ENCODE results near the gene PCSK9.

Gene PCSK9

DNA sequence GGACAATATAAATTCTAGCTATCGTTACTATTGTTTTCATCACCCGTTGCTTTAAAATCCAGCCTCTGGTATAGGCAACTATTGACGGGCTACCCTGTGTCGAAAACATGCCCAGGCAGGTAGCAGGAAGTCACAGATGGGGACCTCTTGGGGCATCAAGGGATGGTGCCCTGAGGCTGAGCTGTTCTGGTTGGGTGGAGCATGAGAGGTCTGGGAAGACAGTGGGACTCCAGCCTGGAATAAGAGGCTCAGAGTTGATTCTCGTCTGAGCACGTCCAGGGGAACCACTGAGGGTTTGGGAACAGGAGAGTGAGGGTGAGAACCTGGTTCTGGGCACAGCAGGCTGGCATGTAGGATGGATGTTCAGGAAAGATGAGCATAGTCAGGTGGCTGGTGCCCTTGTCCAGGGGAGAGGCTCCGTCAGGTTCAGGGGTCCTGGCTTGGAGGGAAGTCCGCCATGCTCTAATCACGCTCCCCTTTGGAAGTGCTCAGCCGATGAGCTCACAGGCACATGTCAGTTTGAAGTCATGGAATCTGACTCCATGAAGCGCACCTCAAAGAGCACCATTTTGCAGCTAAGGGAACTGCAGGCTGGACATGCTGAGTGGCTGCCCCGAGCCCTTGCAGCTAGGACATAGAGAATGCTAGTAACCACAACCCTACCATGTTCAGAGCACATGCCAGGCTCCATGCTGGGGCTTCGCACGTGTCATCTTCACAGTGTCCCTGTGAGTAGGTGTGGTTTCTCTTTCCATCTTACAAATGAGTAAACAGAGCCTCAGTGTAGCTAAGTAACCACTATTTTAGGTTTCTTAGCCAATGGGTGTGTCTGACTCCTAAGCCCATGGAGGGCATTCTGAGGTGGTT lies 21.0 kb downstream of the PCSK9 start:
- no peak for DNase-seq

DNA sequence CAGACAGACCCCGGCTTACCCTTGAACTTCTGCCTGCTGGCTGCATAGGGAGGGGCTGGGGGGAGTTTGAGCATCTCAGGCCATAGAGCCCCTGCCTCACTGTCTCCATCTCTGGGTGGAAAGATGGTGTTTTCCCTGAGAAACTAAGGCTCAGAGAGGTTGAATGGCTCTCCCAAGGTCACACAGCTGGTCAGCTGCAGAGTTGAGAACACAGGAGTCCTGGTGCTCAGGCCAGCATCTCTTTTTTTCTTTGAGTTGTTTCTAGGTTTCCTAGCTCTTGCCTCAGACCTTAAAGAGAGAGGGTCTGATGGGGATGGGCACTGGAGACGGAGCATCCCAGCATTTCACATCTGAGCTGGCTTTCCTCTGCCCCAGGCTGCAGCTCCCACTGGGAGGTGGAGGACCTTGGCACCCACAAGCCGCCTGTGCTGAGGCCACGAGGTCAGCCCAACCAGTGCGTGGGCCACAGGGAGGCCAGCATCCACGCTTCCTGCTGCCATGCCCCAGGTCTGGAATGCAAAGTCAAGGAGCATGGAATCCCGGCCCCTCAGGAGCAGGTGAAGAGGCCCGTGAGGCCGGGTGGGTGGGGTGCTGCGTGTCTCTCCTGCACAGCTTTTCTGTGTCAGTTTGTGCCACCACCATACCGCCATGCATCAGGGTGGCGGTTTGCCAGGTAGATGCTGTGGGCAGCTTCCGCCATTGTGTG lies 21.8 kb downstream of the PCSK9 start:
- DNase-seq = no peak

DNA sequence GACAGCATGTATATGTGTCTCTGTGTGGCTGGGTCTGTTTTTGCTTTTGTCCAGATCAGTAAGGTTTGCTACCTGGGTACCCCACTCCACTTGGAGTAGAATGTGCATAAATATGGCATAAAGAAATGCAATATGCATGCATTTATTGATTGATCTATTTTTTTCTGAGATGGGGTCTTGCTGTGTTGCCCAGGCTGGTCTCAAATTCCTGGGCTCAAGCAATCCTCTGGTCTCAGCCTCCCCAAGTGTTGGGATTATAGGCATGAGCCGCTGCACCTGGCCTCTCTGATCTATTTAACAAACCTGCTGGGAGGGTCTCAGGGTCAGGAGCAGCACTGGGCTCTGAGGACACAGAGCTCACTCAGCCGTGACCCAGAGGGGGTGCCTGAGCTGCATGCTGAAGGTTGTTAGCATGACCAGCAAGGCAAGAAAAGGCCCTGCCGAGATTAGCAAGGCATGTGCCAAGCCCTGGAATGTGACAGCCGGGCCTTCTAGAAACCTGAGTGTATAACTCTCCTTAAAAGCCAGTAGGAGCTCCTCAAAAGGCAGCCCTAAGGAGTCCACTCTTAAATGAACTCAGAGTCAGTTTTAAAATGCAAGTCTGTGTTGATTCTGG lies 22.5 kb downstream of the PCSK9 start:
- DNase-seq = no peak

DNA sequence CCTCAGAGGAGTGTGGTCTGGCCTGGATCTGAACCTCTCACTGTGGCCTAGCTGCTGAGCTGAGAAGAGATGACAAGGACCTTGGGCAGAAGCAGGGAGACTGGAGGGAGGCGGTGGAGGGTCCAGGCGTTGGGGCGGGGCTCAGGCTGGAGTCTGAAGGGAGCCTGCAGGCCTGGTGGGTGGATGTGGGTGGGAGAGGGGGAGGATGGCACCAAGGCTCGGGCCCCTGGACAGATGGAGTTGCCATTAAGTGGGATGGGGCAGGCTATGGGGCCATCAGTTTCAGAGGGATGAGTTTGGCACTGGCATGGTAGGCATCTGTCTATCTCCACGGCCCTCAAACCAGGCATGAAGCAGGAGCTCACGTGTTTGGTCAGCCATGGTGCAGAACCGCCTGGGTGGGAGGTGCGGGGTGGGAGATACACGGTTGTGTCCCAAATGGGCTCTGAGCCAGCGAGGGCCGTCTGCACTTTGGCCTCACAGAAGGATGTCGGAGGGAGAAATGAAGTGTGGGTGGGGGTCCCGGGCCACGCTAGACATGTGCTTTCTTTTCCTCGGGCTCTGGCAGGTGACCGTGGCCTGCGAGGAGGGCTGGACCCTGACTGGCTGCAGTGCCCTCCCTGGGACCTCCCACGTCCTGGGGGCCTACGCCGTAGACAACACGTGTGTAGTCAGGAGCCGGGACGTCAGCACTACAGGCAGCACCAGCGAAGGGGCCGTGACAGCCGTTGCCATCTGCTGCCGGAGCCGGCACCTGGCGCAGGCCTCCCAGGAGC lies 23.6 kb downstream of the PCSK9 start:
- DNase-seq = no peak

DNA sequence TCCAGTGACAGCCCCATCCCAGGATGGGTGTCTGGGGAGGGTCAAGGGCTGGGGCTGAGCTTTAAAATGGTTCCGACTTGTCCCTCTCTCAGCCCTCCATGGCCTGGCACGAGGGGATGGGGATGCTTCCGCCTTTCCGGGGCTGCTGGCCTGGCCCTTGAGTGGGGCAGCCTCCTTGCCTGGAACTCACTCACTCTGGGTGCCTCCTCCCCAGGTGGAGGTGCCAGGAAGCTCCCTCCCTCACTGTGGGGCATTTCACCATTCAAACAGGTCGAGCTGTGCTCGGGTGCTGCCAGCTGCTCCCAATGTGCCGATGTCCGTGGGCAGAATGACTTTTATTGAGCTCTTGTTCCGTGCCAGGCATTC lies 24.2 kb downstream of the PCSK9 start:
- no peak for DNase-seq

DNA sequence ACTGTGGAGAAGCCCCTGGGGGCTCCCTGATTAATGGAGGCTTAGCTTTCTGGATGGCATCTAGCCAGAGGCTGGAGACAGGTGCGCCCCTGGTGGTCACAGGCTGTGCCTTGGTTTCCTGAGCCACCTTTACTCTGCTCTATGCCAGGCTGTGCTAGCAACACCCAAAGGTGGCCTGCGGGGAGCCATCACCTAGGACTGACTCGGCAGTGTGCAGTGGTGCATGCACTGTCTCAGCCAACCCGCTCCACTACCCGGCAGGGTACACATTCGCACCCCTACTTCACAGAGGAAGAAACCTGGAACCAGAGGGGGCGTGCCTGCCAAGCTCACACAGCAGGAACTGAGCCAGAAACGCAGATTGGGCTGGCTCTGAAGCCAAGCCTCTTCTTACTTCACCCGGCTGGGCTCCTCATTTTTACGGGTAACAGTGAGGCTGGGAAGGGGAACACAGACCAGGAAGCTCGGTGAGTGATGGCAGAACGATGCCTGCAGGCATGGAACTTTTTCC lies 24.8 kb downstream of the PCSK9 start:
- no peak for DNase-seq

DNA sequence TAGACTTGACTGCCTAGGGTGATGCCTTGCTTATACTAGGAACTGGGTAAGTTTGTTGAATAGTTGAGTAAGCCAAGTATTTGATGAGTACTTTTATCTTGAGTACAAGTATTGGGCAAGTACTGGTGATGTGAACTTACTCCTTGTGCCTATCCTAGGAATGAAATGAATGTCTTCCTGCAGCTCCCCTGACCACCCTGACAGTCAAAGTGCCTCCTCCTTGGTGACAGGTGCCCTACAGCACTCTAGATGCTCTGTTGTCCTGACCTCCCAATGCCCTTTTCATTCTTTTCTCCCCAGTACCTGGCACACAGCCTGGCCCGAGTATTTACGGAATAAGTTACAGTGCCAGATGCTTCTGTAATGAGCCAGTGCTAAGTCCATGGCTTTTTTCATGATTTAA lies 25.5 kb downstream of the PCSK9 start:
- no peak for DNase-seq

DNA sequence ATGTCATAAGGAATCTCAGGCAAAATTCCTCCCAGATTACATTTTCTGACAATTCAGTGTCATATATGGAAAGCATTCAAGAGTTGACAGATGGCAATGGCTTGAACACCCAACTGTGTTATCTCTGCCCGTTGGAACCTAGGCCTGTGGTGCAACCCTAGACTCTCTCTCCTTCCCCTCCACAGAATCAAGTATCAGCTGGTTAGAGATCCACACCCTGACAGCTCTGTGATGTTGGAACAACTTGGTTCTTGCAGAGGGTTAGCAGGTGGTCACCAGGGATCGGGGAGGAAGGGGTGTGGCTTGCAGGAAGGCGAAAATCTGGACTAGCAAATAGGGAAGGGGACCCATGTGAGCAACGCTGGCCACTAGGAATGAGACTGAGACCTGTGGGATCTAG lies 26.3 kb downstream of the PCSK9 start:
- DNase-seq = no peak

DNA sequence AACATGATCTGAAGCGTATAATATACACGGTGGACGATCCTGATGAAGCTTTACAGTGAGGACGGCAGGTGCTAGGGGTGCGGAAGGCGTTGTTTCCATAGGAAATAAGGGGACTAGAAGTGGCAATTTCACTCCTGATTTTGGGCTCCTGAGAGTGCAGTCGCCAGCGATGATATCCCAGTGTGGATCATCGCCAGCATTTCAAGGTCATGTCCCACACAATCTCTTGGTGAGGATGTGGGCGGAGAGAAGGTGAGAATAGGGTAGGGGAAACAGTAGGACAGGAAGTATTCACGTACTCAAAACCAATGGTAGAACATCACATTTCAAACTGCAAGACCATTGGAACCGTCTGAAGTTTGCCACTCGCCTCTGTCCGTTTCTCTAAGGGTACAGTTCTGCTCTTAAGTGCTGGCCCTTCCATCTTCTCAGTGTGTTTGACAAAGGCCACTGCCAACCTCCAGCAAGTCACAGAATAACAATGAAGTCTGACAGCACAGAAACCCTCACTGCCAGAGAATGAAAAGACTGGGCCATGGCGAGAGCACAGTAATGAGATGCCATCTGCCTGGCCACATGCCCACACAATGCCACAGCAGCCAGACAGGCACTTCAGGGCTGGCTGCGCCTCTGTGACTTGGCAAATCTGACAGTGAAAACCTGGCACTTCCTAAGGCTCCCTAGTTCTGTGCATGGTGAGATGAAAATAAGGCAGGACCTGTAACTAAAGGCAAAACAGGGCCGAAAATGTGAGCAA lies 27.9 kb downstream of the PCSK9 start:
- no peak for DNase-seq

DNA sequence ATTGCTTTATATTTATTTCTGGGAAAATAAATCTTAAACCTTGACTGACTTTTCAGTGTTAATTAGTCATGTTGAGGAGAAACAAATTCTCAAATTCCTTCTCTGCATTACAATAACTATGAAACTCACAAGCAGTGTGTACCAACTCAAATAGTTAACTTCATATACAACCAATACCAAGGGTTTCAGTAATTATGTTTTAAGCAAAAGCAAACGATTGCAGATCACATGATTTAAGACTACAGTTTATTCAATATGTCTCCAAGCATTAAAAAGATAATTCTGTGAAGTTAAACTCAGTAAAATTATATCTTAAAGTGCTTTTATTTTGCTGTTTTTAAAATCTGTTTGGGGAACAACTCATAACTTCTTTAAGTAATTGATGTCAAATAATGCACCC lies 28.6 kb downstream of the PCSK9 start:
- no peak for DNase-seq

DNA sequence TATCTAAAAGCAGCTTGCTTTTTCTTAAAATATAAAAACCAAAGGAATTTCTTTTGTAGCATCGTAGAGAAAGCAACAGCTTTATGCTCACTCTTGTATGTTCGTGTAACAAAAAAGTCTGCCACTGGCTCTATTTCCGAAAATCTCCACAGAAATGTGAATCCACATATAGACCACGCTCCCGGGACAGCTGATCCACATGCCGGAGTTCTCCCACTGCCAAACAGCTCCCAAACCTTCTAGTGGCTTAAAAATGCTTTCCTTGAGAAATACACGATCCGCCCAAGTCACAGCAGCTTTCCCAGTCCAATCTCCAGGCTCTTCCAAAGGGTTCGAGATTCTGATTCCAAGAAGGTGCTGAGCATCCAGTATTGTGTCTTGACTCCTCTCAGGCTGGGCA lies 29.3 kb downstream of the PCSK9 start:
- no peak for DNase-seq

DNA sequence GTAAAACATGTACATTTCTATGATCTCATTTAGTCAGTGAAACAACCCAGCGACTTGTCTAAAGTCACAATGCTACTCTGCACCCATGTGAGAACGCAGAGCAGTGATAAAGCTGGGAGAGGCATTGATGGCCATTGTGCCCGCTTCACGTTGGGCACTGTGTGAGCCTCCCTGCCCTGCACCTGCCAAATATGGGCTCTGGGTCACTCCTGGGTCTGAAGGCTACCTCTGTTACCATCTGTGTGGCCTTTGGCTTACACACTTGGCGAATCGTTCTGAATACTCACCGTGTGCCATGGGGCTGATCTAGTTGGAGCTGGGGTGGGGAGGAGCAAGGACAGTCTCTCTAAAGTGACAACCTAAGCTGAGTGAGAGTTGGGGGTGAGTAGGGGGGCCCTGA lies 29.9 kb downstream of the PCSK9 start:
- DNase-seq = no peak

DNA sequence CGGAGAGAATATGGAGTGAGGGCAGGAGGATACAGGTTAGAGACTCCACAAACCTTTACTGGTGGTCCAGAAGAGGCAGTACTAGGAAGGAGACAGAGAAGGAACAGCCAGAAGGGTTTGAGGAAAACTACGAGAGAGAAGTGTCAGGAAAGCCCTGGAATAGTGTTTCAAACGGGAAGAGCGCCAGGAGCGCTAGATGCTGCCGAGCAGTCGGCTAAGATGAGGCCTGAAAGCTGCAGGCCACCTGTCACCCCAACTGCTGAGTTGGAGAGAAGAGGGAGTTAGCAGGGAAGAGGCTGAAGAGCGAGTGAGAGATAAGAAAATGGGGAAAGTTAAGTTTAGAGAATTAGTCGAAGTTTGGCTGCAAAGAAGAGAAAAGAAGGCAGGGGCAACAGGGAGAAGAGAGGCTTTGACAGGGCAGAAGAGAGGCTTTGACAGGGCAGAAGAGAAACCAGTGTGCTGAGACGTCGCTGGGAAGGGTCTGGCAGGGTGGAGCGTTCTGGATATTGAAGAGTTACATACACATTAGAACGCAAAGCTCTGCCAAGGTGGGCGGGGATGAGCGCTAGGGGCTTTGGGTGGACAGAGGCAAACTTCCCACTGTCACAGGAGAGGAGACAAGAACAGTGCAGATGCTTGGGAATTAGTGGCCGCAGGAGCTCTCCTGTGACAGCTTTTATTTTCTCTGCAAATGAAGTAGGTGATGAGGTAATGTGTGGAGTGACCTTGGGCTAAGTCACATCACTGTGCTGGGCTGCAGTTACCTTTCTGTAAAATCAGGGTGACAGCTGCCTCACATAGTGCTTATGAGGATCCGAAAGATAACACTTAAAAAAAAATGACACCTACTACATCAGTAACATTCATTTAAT lies 31.2 kb downstream of the PCSK9 start:
- DNase-seq = no peak

DNA sequence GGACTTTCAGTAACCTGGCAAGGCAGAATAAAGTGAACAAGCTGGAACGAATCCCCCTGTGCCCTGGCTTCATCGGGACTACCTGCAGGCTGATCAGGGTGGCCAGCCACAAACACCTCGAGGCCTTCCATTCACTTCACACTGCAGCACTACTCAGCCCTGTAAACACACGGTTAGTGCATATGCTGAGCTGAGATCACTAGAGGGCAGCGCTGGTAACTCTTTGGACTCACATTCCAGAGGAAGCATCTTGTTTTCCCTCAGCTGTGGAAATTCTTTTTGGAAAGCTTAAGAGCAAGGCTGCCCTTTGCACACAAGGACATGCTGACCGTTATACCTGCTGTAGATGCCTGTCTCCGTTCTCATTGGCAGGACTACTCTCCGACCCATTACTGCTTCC lies 32.1 kb downstream of the PCSK9 start:
- DNase-seq = no peak

DNA sequence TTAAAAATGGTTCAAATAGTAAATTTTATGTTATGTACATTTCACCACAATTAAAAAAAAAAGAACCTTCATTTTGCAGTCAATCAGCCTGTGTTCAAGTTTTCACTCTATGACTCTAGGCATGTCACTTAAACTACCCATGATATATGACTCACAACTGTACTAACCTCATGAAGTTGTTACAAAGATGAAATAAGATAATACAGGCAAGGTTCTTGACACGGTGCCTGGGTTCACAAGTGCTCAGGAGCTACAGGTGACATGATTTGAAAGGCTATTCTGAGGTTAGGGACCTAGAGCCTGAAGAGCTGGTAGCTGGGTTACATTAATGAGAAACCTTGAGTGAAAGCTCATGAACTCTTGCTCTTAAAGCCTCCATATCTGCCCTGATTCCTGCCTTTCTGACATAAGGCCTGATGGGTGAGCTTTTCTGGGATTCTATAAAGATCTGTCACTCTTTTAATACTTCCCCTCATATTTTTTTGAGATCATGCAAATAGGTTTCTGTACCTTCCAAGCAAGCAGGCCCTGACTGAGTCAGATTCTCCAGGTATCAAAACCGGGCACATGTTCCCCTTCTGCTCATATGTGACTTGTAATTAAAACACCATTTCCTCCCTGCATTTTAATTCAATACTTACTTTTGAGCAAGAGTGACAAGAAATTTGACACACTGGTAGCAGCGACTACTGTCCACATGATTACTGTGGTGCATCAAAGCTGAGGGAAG lies 34.0 kb downstream of the PCSK9 start:
- no peak for DNase-seq

DNA sequence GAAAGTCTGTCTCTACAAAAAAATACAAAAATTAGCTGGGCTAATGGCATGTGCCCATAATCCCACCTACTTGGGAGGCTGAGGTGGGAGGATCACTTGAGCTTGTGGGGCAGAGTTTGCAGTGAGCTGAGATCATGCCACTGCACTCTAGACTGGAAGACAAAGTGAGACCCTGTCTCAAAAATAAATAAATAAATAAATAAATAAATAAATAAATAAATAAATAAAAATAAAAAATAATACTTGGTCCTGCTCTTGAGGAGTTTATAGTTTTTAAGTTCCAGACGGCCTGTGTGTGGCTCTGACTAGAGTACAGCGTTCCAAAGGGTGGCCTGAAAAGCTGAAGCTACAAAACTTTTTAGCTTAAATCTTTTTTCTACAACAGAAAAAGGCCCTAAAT lies 35.1 kb downstream of the PCSK9 start:
- no peak for DNase-seq

DNA sequence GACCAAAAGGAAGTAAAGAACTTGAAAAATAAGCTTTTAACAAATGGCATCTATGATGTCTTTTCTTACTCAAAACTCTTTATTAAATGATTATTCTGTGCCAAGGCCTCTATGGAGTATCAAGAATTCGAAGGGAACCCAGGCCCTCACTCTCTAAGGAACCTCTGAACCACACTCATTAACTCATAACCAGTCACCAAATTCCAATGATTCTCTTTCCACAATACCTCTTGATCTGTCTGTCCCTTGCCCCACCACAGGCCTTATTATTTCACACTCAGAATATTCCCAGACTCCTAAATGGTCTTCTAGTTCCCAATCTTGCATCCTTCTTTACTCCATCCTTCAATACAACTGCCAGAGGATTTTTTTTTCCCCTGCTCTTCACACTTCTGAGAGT lies 37.0 kb downstream of the PCSK9 start:
- no peak for DNase-seq

DNA sequence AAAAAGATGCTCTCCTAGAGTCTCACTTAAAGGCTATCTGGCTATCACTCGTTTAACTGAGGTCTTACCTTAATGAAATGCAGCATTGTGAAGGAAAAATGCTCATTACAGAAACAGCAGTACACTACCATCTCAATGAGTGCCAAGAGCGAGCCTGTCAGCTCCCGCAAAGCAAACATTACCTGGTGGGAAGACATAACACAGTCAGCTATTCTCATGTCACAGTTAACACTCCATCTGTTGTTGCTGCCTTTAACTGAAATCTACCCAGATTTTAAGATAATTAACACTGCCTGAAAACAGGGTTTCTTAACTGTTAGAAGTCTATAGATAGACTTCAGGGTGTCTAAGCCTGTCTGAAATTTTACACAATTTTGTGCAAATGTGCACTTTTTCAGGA lies 39.1 kb downstream of the PCSK9 start:
- DNase-seq = no peak

DNA sequence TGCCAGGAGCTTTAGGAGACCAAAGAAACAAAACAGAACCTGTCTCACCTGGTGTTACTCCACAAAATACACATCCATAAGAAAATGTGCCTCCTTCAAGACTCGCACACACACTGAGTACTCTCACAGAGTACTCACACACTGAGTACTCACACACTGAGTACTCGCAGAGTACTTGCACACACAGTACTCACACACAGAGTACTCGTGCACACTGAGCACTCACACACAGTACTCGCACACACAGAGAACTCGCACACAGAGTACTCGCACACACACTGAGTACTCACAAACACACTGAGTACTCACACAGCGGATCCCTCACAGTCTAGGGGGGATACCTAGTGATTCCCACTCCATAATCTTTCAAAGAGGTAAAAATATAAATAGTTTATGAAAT lies 40.3 kb downstream of the PCSK9 start:
- no peak for DNase-seq

DNA sequence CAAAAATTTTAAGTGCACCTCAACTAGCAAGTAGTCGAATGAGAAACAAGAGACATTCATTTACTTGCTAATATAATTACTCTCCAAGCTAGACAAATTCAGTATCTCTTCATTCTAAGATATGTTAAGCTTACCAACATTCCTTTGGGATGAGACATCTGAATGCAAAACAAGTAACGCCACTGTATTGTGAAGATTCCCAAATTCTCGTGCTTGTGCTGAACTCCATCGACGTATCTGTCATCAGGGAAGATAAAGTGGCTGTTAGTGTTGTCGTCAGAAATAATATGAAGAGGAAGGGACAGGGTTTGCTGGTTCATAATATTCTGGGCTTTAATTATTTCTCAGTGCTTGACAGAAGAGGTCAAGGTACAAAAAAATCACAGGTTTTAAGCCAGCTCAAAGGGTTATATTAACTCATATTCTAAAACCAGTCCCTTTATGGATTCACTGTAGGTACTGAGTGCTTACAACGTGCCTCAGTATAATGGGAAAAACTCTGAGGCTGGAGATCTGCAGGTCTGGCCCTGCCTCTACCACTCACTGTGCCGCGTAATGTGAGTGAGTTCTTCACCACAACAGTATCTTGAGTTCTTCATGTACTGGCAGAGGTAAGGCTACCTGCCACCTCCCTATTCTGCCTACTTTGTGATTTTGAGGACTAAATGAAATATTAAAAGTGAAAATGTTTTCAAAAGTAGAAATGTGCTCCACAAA lies 42.0 kb downstream of the PCSK9 start:
- DNase-seq = no peak

All from NK-92 treated with Interleukin-12 subunit alpha and Interleukin-12 subunit beta, amount 100 ng/mL, for 24 hours (cell line).